ENCODE results near the gene TBX10.
A peak's percentile ranks its signal among the peaks of the same experiment; 100 is the strongest.
"Not testable (repeated sequence)": the region's sequence is repeated elsewhere in the genome, so short reads cannot be mapped to it uniquely, and the experiment has no call there.

Gene TBX10

GRCh38 chr11:67592880-67593564, 46.5 kb downstream of the TBX10 start:
- Histone ChIP-seq H3K4me1 (ENCODE audit: control insufficient read depth, low read depth, low read length) (no peaks in the 10 kb centered on the region), H3K36me3 (ENCODE audit: control insufficient read depth, low read depth, low read length) (no peaks in the 10 kb centered on the region), H3K9me3 (ENCODE audit: control insufficient read depth, low read depth, low read length) (peaks cover 4% of the 10 kb centered on the region), H3K27me3 (ENCODE audit: control insufficient read depth, insufficient read depth, low read length) (no peaks in the 10 kb centered on the region), H3K27ac (ENCODE audit: low read length) (no peak overlapping the region), H3K4me3 (ENCODE audit: low read length) (no peak overlapping the region), H3K9ac (ENCODE audit: low read length) (no peak overlapping the region)

- H3K27ac ChIP-seq (ENCODE audit: low read length); H3K9me3 ChIP-seq (ENCODE audit: control insufficient read depth, low read depth, low read length); H3K27me3 ChIP-seq (ENCODE audit: control insufficient read depth, insufficient read depth, low read length); H3K9ac ChIP-seq (ENCODE audit: low read length); H3K4me3 ChIP-seq (ENCODE audit: low read length); H3K4me1 ChIP-seq (ENCODE audit: control insufficient read depth, low read depth, low read length): not testable (repeated sequence)
- peaks cover 29% of the 10 kb centered on the region for H3K36me3 ChIP-seq (ENCODE audit: control insufficient read depth, low read depth, low read length)
Observed at GRCh38 chr11:67588899-67589415, 50.6 kb downstream of the TBX10 start.

GRCh38 chr11:67588136-67588503, 51.4 kb downstream of the TBX10 start:
- Histone ChIP-seq H3K27me3 (ENCODE audit: control insufficient read depth, insufficient read depth, low read length) (no peaks in the 10 kb centered on the region), H3K4me1 (ENCODE audit: control insufficient read depth, low read depth, low read length) (peaks cover 8% of the 10 kb centered on the region), H3K36me3 (ENCODE audit: control insufficient read depth, low read depth, low read length) (peaks cover 29% of the 10 kb centered on the region), H3K27ac (ENCODE audit: low read length) (no peak overlapping the region), H3K9me3 (ENCODE audit: control insufficient read depth, low read depth, low read length) (no peaks in the 10 kb centered on the region), H3K9ac (ENCODE audit: low read length) (no peak overlapping the region), H3K4me3 (ENCODE audit: low read length) (no peak overlapping the region)

GRCh38 chr11:67586568-67587250, 52.9 kb downstream of the TBX10 start:
- Histone ChIP-seq H3K9ac (ENCODE audit: low read length) (no peak overlapping the region), H3K27ac (ENCODE audit: low read length) (no peak overlapping the region), H3K36me3 (ENCODE audit: control insufficient read depth, low read depth, low read length) (peaks cover 29% of the 10 kb centered on the region), H3K4me3 (ENCODE audit: low read length) (no peak overlapping the region), H3K27me3 (ENCODE audit: control insufficient read depth, insufficient read depth, low read length) (no peaks in the 10 kb centered on the region), H3K9me3 (ENCODE audit: control insufficient read depth, low read depth, low read length) (no peaks in the 10 kb centered on the region), H3K4me1 (ENCODE audit: control insufficient read depth, low read depth, low read length) (peaks cover 19% of the 10 kb centered on the region)

GRCh38 chr11:67585911-67586310, 53.7 kb downstream of the TBX10 start:
- Histone ChIP-seq H3K4me3 (ENCODE audit: low read length) (no peak overlapping the region), H3K36me3 (ENCODE audit: control insufficient read depth, low read depth, low read length) (peaks cover 29% of the 10 kb centered on the region), H3K9ac (ENCODE audit: low read length) (no peak overlapping the region), H3K9me3 (ENCODE audit: control insufficient read depth, low read depth, low read length) (no peaks in the 10 kb centered on the region), H3K27ac (ENCODE audit: low read length) (no peak overlapping the region), H3K27me3 (ENCODE audit: control insufficient read depth, insufficient read depth, low read length) (no peaks in the 10 kb centered on the region), H3K4me1 (ENCODE audit: control insufficient read depth, low read depth, low read length) (peaks cover 27% of the 10 kb centered on the region)

- Histone ChIP-seq H3K4me3 (ENCODE audit: low read length) (peak overlapping the region; percentile 88), H3K4me1 (ENCODE audit: control insufficient read depth, low read depth, low read length) (peaks cover 32% of the 10 kb centered on the region), H3K27ac (ENCODE audit: low read length) (no peak overlapping the region), H3K9me3 (ENCODE audit: control insufficient read depth, low read depth, low read length) (no peaks in the 10 kb centered on the region), H3K36me3 (ENCODE audit: control insufficient read depth, low read depth, low read length) (peaks cover 29% of the 10 kb centered on the region), H3K9ac (ENCODE audit: low read length) (peak overlapping the region; percentile 91), H3K27me3 (ENCODE audit: control insufficient read depth, insufficient read depth, low read length) (no peaks in the 10 kb centered on the region)
Observed at GRCh38 chr11:67584881-67585873, 54.4 kb downstream of the TBX10 start.

- Histone ChIP-seq H3K36me3 (ENCODE audit: control insufficient read depth, low read depth, low read length) (peaks cover 29% of the 10 kb centered on the region), H3K9me3 (ENCODE audit: control insufficient read depth, low read depth, low read length) (no peaks in the 10 kb centered on the region), H3K9ac (ENCODE audit: low read length) (peak overlapping the region; percentile 91), H3K27me3 (ENCODE audit: control insufficient read depth, insufficient read depth, low read length) (peaks cover 4% of the 10 kb centered on the region), H3K4me3 (ENCODE audit: low read length) (peak overlapping the region; percentile 88), H3K4me1 (ENCODE audit: control insufficient read depth, low read depth, low read length) (peaks cover 32% of the 10 kb centered on the region), H3K27ac (ENCODE audit: low read length) (peak overlapping the region; percentile 91)
Observed at GRCh38 chr11:67584205-67584880, 55.2 kb downstream of the TBX10 start.

- peaks cover 4% of the 10 kb centered on the region for H3K27me3 ChIP-seq (ENCODE audit: control insufficient read depth, insufficient read depth, low read length)
- peak within 1 kb of the TSS; percentile 88 for H3K4me3 ChIP-seq (ENCODE audit: low read length)
- H3K36me3 ChIP-seq (ENCODE audit: control insufficient read depth, low read depth, low read length): peaks cover 29% of the 10 kb centered on the region
- H3K27ac ChIP-seq (ENCODE audit: low read length): peak within 1 kb of the TSS; percentile 91
- peaks cover 32% of the 10 kb centered on the region for H3K4me1 ChIP-seq (ENCODE audit: control insufficient read depth, low read depth, low read length)
- H3K9me3 ChIP-seq (ENCODE audit: control insufficient read depth, low read depth, low read length): no peaks in the 10 kb centered on the region
- H3K9ac ChIP-seq (ENCODE audit: low read length): peak within 1 kb of the TSS; percentile 91
Observed at GRCh38 chr11:67583247-67584204, 56.0 kb downstream of the TBX10 start, which contains the start of gene GSTP1. Gene GSTP1 (plus strand): TSS chr11:67583812. CDS start chr11:67583844, 32 bp downstream.

GRCh38 chr11:67582011-67582410, 57.6 kb downstream of the TBX10 start:
- Histone ChIP-seq H3K36me3 (ENCODE audit: control insufficient read depth, low read depth, low read length) (peaks cover 25% of the 10 kb centered on the region), H3K9me3 (ENCODE audit: control insufficient read depth, low read depth, low read length) (no peaks in the 10 kb centered on the region), H3K9ac (ENCODE audit: low read length) (no peak overlapping the region), H3K4me1 (ENCODE audit: control insufficient read depth, low read depth, low read length) (peaks cover 32% of the 10 kb centered on the region), H3K27me3 (ENCODE audit: control insufficient read depth, insufficient read depth, low read length) (peaks cover 4% of the 10 kb centered on the region), H3K27ac (ENCODE audit: low read length) (no peak overlapping the region), H3K4me3 (ENCODE audit: low read length) (peak overlapping the region; percentile 88)

GRCh38 chr11:67581469-67581868, 58.1 kb downstream of the TBX10 start:
- Histone ChIP-seq H3K9ac (ENCODE audit: low read length) (no peak overlapping the region), H3K4me3 (ENCODE audit: low read length) (peak overlapping the region; percentile 37), H3K36me3 (ENCODE audit: control insufficient read depth, low read depth, low read length) (peaks cover 21% of the 10 kb centered on the region), H3K27ac (ENCODE audit: low read length) (peak overlapping the region; percentile 21), H3K27me3 (ENCODE audit: control insufficient read depth, insufficient read depth, low read length) (peaks cover 4% of the 10 kb centered on the region), H3K4me1 (ENCODE audit: control insufficient read depth, low read depth, low read length) (peaks cover 32% of the 10 kb centered on the region), H3K9me3 (ENCODE audit: control insufficient read depth, low read depth, low read length) (no peaks in the 10 kb centered on the region)

Data from iPS-18a (cell line).